ENCODE measurements around the gene CYS1.

The CYS1 gene

GRCh38 chr2:10052216-10052615, 28.0 kb downstream of the CYS1 start:
- TF ChIP-seq CTCF (IDR thresholded peaks at IDR 0.05), result no peak
- DNase-seq (ENCODE audit: low spot score), result no peak
- no peak overlapping the region for H3K27ac ChIP-seq
- H3K4me3 ChIP-seq, result no peak overlapping the region

- Histone ChIP-seq H3K4me3 (no peak overlapping the region), H3K27ac (peak overlapping the region in 1 of 2 donors; percentile 18)
- TF ChIP-seq CTCF (IDR thresholded peaks at IDR 0.05), result peak; percentile 47
- DNase-seq (ENCODE audit: low spot score), result no peak
Measured at GRCh38 chr2:10048501-10049171, 31.6 kb downstream of the CYS1 start.

- TF ChIP-seq CTCF (IDR thresholded peaks at IDR 0.05), result no peak
- H3K4me3 ChIP-seq, result no peak overlapping the region
- H3K27ac ChIP-seq, result peak overlapping the region in 1 of 2 donors; percentile 40
- DNase-seq (ENCODE audit: low spot score), result no peak
Measured at GRCh38 chr2:10047616-10048500, 32.4 kb downstream of the CYS1 start.

- H3K27ac ChIP-seq, result no peak overlapping the region
- no peak overlapping the region for H3K4me3 ChIP-seq
- no peak for DNase-seq (ENCODE audit: low spot score)
- TF ChIP-seq CTCF (IDR thresholded peaks at IDR 0.05), result no peak
Measured at GRCh38 chr2:10046931-10047330, 33.3 kb downstream of the CYS1 start.

GRCh38 chr2:10045561-10046355, 34.5 kb downstream of the CYS1 start:
- Histone ChIP-seq H3K4me3 (no peak overlapping the region), H3K27ac (peak overlapping the region; percentile 23 to 95)
- TF ChIP-seq CTCF (IDR thresholded peaks at IDR 0.05), result no peak
- DNase-seq (ENCODE audit: low spot score), result no peak

- Histone ChIP-seq H3K27ac (peak overlapping the region; percentile 95 to 100), H3K4me3 (peak overlapping the region; percentile 93)
- DNase-seq (ENCODE audit: low spot score), result peak; percentile 98
- TF ChIP-seq CTCF (IDR thresholded peaks at IDR 0.05), result no peak
Measured at GRCh38 chr2:10043906-10044601, 36.2 kb downstream of the CYS1 start.
